Esophagus squamous epithelium (tissue), 4 donors: ENCODE results near the gene CDH12.

ENCODE experiments used
- CTCF ChIP-seq, 6 experiments: fragments of 450-650 bp in 4 of 6; fragments of 200-600 bp in 2 of 6; sonication (generic) in 2 of 6; IDR thresholded peaks; one replicate each; pipeline ENCODE4 v1.5.1; 2016 to 2019; ENCODE audit warnings: antibody characterized with exemption in 6 of 6, mild to moderate bottlenecking in 4 of 6, moderate library complexity in 4 of 6
- POLR2A ChIP-seq, 4 donors: fragments of 450-650 bp; IDR thresholded peaks; one replicate each; pipeline ENCODE4 v1.6.1; 2017; ENCODE audit warnings: antibody characterized with exemption in 4 of 4, mild to moderate bottlenecking in 4 of 4, moderate library complexity in 3 of 4

DNA sequence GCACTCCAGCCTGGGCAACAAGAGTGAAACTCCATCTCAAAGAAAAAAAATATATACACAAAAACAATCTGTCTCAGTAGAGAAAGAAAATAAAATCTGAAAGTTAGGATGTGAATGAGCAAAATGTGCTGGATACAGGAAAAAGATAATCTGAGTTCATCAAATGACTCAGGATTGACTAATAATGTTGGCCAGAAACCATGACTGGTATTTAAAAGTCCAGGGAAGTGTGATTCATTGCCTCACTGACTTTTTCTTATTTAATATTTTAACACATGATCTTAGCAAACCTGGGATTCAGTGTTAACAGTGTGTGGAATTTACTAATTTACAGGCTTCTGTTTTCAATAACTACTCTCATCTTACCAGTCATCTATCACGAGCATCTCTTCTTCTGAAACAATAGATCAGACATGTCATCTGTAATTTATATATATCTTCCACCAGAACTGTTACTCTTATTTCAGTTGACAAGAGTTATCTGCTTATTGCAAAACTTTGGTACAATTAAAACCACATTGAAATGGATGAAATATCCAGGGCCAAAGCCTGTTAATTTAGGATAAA, 256.7 kb downstream of the CDH12 start:
- TF ChIP-seq CTCF (IDR thresholded peaks at IDR 0.05) (no peak), POLR2A (IDR thresholded peaks at IDR 0.05) (no peak)
